ENCODE data around the gene TANGO2.

DNA sequence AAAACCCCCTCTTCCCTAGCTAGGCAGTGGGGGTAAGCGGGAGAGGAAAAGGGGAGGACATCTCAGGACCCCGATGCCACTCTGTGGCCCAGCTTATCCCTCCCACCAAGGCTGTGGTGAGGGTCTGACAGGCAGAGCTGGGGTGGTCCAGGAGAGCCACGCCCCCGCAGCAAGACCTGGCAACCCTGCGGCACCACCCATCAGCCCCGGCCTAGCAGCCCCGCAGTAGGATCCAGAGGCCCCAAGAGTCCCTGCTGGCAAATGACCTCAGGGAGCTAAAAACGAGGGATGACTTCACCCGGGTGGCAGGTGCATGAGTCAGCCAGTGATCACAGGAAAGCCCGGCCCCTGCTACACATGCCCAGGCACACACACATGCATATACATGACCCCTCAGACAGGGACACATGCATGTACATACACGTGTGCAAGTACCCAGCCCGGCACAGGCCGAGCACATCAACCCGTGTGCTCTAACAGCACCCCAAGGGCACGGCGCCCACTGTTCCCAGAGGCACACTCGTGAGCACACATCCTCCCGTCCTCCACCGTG lies 36.6 kb upstream of the TANGO2 start:
- TF ChIP-seq, protein P1, sequence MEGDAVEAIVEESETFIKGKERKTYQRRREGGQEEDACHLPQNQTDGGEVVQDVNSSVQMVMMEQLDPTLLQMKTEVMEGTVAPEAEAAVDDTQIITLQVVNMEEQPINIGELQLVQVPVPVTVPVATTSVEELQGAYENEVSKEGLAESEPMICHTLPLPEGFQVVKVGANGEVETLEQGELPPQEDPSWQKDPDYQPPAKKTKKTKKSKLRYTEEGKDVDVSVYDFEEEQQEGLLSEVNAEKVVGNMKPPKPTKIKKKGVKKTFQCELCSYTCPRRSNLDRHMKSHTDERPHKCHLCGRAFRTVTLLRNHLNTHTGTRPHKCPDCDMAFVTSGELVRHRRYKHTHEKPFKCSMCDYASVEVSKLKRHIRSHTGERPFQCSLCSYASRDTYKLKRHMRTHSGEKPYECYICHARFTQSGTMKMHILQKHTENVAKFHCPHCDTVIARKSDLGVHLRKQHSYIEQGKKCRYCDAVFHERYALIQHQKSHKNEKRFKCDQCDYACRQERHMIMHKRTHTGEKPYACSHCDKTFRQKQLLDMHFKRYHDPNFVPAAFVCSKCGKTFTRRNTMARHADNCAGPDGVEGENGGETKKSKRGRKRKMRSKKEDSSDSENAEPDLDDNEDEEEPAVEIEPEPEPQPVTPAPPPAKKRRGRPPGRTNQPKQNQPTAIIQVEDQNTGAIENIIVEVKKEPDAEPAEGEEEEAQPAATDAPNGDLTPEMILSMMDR (IDR thresholded peaks at IDR 0.05) = no peak
- TF ChIP-seq POLR2A (IDR thresholded peaks at IDR 0.05) = no peak

Measured in adrenal gland (tissue), 5 donors.